Activated CD4-positive, alpha-beta T cell treated with anti-CD3 and anti-CD28 coated beads, Interleukin-10, Interleukin-2, amounts not matched to agents 100 ng/mL and 50 ng/mL, durations not matched to agents 16 hours and 8 hours (primary cell): ENCODE results near the gene PRKRIP1.
"Not testable (repeated sequence)": the region's sequence is repeated elsewhere in the genome, so short reads cannot be mapped to it uniquely, and the experiment has no call there.

ENCODE experiments used
- DNase-seq: peaks from one replicate; pipeline ENCODE4 v3.0.0-alpha.2; 2020

The PRKRIP1 gene

GRCh38 chr7:102404005-102404861 lies 8.1 kb downstream of the PRKRIP1 start:
- peak; percentile 75 for DNase-seq

GRCh38 chr7:102404862-102405188 lies 8.7 kb downstream of the PRKRIP1 start:
- DNase-seq, result not testable (repeated sequence)

GRCh38 chr7:102407910-102408309 lies 11.7 kb downstream of the PRKRIP1 start:
- no peak for DNase-seq

GRCh38 chr7:102408530-102408929 lies 12.4 kb downstream of the PRKRIP1 start:
- not testable (repeated sequence) for DNase-seq

- DNase-seq, result no peak
Measured at GRCh38 chr7:102409340-102409739, 13.2 kb downstream of the PRKRIP1 start.

- no peak for DNase-seq
Measured at GRCh38 chr7:102410123-102410522, 14.0 kb downstream of the PRKRIP1 start.

GRCh38 chr7:102410918-102411317 lies 14.8 kb downstream of the PRKRIP1 start:
- no peak for DNase-seq

- DNase-seq, result no peak
Measured at GRCh38 chr7:102412548-102412947, 16.4 kb downstream of the PRKRIP1 start.

- no peak for DNase-seq
Measured at GRCh38 chr7:102413091-102413490, 16.9 kb downstream of the PRKRIP1 start.

- DNase-seq, result no peak
Measured at GRCh38 chr7:102413611-102414010, 17.4 kb downstream of the PRKRIP1 start.

- DNase-seq, result peak; percentile 89
Measured at GRCh38 chr7:102415685-102416225, 19.6 kb downstream of the PRKRIP1 start.

GRCh38 chr7:102416406-102416805 lies 20.2 kb downstream of the PRKRIP1 start:
- no peak for DNase-seq

GRCh38 chr7:102417105-102417504 lies 20.9 kb downstream of the PRKRIP1 start:
- peak; percentile 35 for DNase-seq

GRCh38 chr7:102418592-102418991 lies 22.4 kb downstream of the PRKRIP1 start:
- no peak for DNase-seq

- no peak for DNase-seq
Measured at GRCh38 chr7:102421706-102422240, 25.6 kb downstream of the PRKRIP1 start.

- DNase-seq, result no peak
Measured at GRCh38 chr7:102424129-102424551, 28.0 kb downstream of the PRKRIP1 start.

GRCh38 chr7:102424787-102425218 lies 28.6 kb downstream of the PRKRIP1 start:
- DNase-seq, result no peak

GRCh38 chr7:102425639-102426267 lies 29.6 kb downstream of the PRKRIP1 start:
- peak; percentile 94 for DNase-seq

- peak; percentile 93 for DNase-seq
Measured at GRCh38 chr7:102426268-102427018, 30.3 kb downstream of the PRKRIP1 start.

GRCh38 chr7:102427019-102427405 lies 30.8 kb downstream of the PRKRIP1 start:
- no peak for DNase-seq

GRCh38 chr7:102429141-102429899 lies 33.2 kb downstream of the PRKRIP1 start:
- no peak for DNase-seq

- DNase-seq, result peak; percentile 75
Measured at GRCh38 chr7:102431617-102432298, 35.6 kb downstream of the PRKRIP1 start.
